HG02885 (cell line): ENCODE results near the gene NRP2.

Experiments used
- ATAC-seq: cut with Tn5 transposase; IDR thresholded peaks from one replicate; pipeline ENCODE4 v1.9.1; 2021; ENCODE audit warnings: mild to moderate bottlenecking; ENCODE audit not compliant: unreplicated experiment, poor library complexity

NRP2 gene

DNA sequence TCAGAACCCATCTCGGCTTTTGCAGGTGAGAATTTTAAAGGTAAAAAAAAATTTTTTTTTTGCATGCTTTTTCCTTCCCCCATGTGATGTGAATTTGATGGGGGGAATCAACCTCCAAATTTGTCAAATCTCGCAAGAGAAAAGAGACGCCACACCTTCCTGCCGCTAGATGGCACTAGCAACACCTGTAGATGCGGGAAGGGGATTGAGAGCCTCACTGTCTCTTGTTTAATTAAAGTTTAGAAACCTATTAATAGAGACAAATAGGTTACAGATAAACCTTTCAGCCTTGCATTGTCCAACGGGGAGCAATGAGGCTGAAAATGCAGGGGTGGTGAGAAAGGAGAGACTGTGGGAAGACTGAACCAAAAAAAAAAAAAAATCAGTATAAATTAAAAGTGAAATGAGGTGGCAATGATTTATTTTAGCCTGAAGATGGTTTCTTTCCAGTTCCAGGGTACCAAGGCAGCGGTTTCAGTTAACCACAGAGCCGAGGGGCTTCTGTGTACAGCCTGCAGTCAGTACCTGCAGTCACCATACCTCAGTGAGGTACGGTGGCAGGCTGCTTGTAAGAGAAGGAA lies 84.6 kb downstream of the NRP2 start:
- ATAC-seq, result peak; percentile 64

DNA sequence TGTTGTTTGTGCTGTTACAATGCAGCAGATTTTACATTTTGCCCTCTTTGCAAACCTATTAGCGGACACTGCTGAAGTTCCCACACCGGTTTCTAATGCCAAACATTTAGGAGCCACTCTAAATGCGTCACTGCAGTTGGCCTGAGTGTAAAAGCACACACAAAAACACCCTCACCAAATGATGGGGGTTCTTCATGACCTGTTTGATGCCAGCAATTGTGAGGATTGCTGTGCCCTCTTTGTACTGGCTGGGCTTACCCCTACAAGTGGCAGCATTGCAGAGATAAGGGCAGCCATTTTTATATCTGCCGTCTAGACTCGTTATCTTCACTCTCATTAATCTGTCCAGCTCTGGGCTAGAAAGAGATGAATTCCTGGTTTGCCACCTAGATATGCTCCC lies 85.3 kb downstream of the NRP2 start:
- no peak for ATAC-seq

DNA sequence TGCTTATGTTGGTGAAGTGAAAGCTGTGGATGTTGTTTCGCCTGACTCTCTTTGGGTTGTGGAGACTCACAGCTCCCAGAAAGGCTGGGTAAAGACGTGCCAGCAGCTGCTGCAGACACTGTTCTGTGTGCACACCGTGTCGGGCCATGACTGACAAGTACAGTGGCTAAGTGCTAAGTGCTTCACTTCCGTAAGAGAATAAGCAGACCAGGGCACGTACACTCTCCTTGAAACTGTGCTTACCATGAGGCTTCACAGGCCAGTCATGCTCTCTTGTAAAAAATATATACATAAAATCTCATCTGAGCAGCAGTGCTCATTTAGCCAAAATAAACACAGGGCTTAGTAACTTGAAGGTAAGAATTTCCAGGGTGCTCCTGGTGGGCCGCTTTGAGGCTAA lies 86.0 kb downstream of the NRP2 start:
- ATAC-seq, result no peak

DNA sequence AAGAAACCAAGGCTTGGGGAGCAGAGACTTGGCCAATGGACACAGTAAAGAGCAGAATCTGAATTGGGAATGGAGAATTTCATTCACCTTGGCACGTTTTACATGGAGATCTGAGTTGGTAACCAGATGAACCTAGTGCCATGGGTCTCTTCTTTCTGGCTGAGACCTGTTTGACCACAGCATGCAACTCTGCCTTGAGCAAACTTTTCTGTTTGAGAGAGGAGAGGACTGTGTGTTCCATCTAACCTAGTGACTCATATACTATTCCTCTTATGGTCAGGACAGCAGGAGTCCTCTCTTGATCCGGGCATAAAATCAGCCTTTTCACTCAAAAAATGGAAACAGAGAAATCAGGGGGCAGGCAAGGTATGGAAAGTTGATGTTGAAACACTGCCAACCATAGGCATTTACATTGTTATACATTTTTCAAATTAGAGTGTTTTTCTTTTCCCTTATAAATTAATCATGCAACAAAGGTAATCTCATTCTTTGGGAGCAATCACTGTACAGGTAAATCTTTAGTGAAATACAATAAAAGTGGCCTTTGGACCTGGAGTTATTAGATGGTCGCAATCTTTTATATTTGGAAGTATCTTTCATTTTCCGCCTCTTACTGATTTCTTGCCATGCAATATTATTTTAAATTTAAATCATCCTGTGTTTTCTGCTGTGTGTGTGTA lies 86.7 kb downstream of the NRP2 start:
- no peak for ATAC-seq

DNA sequence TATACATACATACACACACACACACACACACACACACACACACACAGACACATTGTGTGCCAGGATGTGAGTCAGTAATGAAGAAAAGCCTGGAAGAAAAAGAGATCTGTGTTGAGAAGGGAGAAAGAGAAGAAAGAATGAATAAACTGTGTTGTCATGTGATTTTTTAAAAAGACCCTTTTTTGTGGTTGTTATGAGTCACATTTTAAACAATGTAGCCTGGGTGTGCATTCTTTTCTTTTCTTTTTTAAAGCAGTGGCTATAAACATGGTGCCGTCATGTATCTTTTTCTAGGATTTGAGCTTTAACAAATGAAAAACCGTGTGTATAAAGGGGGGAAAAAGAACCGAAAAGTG lies 87.2 kb downstream of the NRP2 start:
- ATAC-seq, result no peak

DNA sequence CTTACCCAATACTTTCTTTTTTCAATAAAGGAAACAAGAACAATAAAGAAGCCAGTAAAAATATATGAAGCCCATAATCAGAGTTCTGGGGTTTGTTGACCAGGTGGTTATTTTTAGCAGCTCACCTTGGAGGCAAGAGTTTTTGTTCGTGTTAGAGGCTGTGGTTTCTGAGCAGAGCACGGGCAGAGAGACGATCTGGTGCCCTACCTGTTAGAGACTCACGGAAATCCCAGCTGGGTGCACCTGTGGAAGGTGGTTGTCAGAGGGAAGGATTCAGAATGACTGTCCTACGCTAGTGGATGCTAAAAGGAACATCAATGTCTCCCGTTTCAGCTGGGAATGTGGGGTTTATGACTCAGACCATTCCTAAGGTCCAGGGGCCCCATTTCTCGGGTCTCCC lies 87.6 kb downstream of the NRP2 start:
- ATAC-seq, result no peak

DNA sequence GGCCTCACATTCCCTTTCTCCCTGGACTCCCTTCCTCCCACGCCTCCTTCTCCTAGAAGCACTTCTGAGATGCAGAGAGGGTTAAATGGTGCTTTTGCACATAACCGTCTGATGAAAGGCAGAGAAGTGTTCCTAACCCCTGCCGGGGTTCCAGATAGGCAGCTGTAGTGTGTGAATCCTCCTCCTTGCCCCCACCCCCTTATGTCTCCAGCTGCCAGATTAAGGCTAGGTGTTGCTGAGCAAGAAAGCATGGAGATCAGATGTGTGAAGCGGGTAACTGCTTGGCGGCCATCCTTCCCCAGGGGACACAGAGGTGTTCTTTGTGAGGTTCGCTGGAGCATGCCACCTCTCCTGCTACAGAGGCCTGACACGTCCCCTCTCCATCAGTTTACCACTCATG lies 88.3 kb downstream of the NRP2 start:
- no peak for ATAC-seq

DNA sequence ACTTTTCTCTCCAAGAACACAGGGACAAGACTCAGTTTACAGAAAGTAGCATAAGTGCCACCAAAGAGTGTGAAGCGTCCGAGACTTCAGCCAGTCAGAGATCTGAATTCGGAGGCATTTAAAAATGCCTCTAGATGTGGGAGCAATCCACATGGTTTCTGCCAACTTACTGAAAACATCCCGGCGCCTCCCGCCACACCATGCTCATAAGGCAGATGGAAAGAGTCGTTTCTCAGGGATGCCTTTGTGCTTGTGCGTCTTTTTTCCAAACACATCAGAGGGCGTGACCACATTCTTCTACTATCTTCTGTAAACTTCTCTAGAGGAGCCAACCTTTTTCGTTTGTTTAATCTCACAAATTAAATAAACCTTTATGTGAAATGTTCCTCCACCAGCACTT lies 88.7 kb downstream of the NRP2 start:
- ATAC-seq, result no peak

DNA sequence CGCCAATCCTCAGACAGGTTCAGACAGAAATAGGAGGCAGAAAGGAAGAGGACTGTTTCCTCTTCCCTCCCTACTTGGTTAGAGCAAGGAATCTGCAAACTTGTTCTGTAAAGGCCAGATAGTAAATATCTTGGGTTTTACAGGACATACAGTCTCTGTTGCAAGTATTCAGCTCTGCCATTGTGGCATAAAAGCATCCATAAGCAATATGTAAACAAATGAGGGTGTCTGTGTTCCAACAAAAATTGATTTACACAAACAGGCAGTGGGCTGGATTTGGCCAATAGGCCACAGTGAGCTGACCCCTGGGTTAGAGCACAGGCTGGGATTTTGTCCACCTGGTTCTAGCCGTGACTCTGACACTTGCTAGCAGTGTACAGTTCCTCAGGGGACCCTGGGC lies 89.4 kb downstream of the NRP2 start:
- no peak for ATAC-seq

DNA sequence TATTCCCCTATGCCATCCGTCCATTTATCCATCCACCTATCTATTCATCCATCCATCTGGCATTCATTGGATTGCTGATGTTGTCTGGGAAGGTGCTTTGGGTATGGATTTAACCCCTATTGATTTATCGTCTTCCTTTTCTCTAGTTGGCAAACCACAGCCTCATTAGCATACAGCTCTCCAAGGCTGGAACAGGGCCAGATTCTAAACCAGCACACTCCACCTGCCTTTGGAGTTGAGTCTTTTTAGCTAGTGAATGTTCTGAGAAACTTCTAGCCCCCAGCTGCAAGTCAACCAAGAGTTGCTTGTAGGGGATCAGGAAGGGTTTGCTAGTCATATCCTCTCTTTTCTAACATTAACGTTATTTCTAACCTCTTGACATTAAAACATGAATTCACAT lies 90.7 kb downstream of the NRP2 start:
- ATAC-seq, result no peak

DNA sequence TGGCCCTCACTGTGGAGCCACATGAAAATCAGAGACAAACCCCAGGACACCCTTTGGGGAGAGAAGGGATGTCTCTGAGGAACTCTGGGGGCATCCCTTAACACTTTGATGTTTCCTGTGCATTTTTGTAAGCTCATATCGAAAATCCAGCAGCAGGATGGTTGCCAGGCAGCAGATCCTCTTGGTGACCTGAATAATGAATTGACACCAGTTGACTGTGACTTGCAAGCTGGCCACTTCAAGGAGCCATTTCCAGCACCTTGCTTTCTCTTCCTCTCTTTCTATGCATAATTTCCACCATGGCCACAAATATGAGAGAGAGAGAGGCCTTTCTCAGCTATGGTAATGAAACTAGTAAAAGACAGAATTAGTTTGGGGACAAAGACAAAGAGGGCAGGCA lies 91.7 kb downstream of the NRP2 start:
- ATAC-seq, result no peak

DNA sequence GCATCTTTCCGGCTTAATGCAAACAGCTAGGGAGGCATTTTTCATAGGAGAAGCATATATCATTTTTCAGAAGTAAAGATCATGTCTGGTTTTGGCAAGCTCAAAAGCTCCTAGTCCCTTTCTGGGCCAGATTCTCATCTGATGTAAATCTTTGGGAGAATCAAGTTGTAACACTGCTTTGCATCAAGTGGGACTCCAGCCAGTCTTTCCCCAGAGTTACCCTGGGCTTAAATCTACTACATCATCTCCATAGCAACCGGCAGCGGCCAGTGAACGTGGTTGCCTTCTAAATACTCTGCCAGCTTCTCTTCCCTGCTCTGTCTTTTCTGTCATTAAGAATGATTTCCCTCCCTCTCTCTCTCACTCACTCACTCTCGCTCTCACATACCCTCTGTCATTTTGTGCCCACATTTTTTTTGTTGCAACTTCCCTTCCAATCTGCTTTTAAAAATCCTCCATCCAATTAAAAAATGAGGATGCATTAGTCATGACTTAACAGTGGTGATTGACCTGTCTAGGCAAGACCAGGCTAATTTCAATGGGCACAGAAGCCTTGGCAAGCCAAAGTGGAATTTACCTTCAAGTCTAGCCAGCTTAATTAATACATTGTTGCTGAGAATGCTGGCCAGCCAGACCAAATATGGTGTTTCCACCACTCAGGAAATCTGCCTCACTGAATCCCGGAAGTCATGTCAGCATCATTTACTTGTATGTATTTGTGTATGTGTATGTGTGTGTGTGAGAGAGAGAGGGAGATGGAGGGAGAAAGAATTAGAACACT lies 93.0 kb downstream of the NRP2 start:
- ATAC-seq, result no peak

DNA sequence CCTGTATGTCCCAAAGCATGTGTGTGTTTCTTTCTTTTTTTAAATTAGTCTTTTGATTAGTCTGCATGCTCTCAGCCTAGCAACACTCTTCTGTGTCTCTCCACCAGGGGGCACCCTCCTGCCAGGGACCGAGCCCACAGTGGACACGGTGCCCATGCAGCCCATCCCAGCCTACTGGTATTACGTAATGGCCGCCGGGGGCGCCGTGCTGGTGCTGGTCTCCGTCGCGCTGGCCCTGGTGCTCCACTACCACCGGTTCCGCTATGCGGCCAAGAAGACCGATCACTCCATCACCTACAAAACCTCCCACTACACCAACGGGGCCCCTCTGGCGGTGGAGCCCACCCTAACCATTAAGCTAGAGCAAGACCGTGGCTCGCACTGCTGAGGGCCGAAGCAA lies 93.8 kb downstream of the NRP2 start:
- peak; percentile 65 for ATAC-seq

DNA sequence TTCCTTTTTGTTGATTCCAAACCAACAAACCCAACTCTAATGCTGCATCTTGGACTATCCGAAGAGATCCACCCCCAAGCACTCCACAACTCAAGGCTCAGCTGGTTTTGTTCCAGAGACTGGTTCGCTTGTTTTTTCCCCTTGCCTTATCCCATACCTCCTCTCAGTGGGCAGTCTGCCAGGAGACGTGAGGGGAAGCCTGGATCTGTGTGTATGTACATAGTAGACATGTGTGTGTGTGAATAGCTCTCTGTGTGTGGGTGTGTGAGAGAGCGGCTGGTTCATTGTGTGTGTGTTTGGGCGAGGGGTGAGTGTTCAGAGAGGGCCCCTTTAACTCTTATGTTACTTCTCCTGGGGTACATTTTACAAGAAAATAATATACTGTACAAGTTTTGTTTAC lies 94.4 kb downstream of the NRP2 start:
- no peak for ATAC-seq

DNA sequence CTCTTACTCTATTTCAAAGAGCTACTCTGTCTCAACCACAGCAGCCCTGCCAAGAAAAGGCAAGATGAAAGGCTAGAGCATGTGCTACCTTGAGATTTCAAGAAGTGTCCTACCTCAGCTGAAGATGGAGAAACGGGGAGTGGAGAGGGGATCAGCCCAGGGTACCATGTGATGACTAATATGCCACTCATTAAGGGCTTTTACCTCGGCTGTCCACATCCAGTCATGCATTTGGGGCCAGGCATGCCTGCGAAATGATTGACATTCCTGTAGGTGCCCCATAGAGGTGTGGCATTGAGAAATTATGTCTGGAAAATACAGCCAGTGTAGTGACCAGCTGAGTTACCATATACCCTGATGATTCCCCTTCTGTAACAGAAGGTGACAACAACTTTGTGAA lies 96.1 kb downstream of the NRP2 start:
- no peak for ATAC-seq

DNA sequence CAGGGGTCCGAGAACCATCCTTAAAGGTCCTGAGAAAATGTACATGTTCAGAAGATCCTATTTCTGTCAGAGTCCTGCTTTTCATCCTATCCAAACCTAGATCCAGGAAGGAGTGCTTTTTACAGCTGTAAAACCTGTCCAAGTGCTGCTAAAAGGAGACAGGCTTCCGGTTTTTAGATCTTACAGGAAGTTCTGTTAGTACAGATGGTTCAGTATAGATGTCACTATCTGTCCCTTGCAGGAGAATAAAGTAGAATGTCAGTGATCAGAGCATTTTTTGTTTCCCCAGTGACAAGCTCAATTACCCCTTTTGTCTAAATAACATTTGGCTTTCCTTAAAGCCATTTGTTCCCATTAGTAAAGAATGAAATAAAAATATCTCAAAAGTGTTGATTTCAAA lies 98.3 kb downstream of the NRP2 start:
- ATAC-seq, result no peak

DNA sequence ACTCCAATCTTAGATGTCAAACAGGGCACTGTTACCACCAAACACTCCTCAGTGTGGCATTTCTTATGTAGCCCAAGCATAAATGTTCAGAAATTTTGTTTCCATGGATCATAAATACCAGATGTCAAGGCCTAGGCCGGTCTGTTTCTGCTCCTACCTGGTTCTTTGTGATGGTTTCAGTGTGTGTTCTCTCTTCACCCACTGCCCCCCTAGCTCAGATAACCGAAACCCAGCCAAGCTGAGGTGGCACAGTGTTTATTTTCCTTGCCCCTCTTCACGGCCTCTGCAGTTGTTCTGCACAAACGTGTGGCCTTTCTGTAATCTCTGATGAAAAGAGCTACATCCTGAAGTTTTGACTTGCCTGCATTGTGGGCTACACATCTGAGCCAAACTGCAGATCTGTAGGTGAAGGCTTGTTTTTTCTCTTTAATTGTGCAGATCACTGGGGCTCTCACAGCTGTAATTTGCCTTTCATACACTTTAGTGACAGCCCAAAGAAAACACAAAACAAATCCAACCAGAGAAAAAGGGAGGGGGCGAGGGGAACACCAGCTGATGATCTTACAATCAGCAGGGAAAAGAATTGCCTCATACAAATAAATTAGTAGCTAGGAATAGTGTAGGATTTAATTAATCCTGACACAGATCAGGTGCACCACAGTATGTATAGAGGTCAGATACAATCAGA lies 99.1 kb downstream of the NRP2 start:
- ATAC-seq, result no peak

DNA sequence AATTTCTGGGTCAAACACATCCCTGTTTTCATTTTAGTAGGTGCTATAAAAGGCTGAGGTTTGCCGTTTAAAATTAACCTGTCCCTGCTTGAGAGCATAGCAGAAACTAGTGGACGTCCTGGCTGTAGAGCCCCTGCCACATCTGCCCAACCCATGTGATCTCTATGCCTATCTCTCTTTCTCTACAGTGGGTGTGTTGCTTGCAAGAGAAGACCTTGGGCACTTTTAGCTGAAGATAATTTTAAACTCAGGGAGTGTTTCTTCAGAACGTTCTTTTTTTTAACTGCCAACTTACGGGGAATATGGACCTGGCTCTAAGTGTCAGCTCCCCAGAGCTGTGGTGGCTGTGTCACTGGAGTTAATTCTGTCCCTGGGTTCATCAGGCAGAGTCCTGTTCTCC lies 100.6 kb downstream of the NRP2 start:
- ATAC-seq, result no peak

DNA sequence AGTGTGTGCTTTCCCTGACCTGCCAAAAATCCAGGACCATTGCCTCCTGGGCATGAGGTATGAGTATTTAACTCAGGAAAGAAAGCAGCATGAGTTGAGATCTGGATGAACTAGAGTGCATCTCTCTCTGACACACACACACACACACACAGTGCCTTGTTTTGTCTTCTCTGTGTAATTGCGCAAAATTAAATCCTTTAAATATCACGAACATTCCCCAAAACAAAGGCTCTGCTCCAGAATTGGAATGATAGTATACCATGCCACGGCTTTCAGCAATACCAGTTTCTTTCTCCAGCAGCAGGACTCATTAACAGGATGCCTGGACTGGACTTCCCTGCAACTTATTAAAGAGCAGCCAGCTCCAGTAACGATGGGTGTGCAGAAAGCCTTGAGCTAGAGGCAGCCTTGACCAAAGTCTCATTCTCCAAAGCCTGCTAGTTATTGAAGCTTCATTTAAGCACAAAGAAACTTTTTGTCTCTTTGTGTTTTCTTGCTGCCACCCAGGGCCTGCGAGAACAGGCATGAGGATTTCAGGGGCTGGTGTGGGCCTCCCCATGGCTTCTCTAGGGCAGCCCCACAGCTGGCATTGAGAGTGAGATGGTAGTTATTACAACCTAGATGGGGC lies 101.7 kb downstream of the NRP2 start:
- no peak for ATAC-seq

DNA sequence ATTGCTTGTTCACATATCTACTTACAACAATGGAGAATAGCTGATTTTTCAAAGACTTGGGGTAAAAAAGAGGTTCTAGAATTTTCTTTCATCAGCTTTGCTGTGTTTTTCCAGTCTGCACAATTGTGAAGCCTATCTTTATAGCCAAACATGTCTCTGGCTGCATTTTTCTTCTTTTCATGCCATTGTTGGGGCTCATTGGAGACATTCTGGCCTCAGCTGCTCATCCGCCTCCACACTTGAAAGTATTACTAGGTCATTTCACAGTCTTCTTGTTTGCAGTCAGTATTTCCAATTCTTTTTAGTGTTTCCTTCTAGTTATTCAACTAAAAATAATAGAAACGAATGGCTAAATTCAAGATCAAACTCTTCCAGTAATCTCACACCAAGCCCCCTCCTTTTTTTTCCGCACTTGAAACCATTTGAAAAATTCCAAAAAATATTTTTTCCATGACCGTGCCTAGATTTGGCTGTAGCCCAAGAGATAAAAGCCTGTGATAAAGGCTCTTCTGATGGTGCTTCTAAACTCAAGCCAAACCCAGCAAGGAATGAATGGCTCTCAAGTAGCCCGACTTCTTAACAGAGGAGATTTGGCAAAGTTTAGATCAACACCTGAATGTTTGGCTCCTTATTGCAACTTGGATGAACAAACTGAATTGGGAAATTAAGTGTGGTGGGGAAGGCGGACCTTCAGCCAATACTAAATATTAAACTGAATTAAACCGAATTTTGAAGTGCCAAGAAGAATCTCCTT lies 103.4 kb downstream of the NRP2 start:
- no peak for ATAC-seq
